ENCODE measurements around the gene MAPK1.

MAPK1 gene

GRCh38 chr22:21771631-21771976 is 95.8 kb downstream of the MAPK1 start:
- DNase-seq (ENCODE audit: low read depth, low spot score), result no peak
- H3K4me1 ChIP-seq (ENCODE audit: insufficient read depth, insufficient read length), result no peaks in the 10 kb centered on the region
- peaks cover 58% of the 10 kb centered on the region for H3K36me3 ChIP-seq (ENCODE audit: insufficient read depth, insufficient read length, low read length)
- H3K27me3 ChIP-seq (ENCODE audit: insufficient read depth, insufficient read length), result no peaks in the 10 kb centered on the region
- no peak overlapping the region for H3K4me3 ChIP-seq (ENCODE audit: insufficient read length, low read depth)
- H3K9me3 ChIP-seq (ENCODE audit: insufficient read depth, low read length), result no peaks in the 10 kb centered on the region
- TF ChIP-seq ZNF274 (IDR thresholded peaks at IDR 0.05; ENCODE audit: low read depth, low read length), result no peak
- TF ChIP-seq SUZ12 (IDR thresholded peaks at IDR 0.05; ENCODE audit: extremely low read depth, insufficient read depth, insufficient read length), result no peak
- no peak for TF ChIP-seq YY1 (IDR thresholded peaks at IDR 0.05; ENCODE audit: insufficient read depth, insufficient read length)
- H3K9ac ChIP-seq (ENCODE audit: insufficient read length, low read depth), result no peak overlapping the region

GRCh38 chr22:21768435-21768834 is 99.0 kb downstream of the MAPK1 start:
- H3K9me3 ChIP-seq (ENCODE audit: insufficient read depth, low read length), result no peaks in the 10 kb centered on the region
- no peak for DNase-seq (ENCODE audit: low read depth, low spot score)
- no peaks in the 10 kb centered on the region for H3K4me1 ChIP-seq (ENCODE audit: insufficient read depth, insufficient read length)
- H3K27me3 ChIP-seq (ENCODE audit: insufficient read depth, insufficient read length), result no peaks in the 10 kb centered on the region
- no peak overlapping the region for H3K9ac ChIP-seq (ENCODE audit: insufficient read length, low read depth)
- TF ChIP-seq YY1 (IDR thresholded peaks at IDR 0.05; ENCODE audit: insufficient read depth, insufficient read length), result no peak
- no peak for TF ChIP-seq SUZ12 (IDR thresholded peaks at IDR 0.05; ENCODE audit: extremely low read depth, insufficient read depth, insufficient read length)
- no peak for TF ChIP-seq ZNF274 (IDR thresholded peaks at IDR 0.05; ENCODE audit: low read depth, low read length)
- peaks cover 84% of the 10 kb centered on the region for H3K36me3 ChIP-seq (ENCODE audit: insufficient read depth, insufficient read length, low read length)
- H3K4me3 ChIP-seq (ENCODE audit: insufficient read length, low read depth), result no peak overlapping the region

GRCh38 chr22:21766691-21767462 is 100.6 kb downstream of the MAPK1 start:
- Histone ChIP-seq H3K36me3 (ENCODE audit: insufficient read depth, insufficient read length, low read length) (peaks cover 86% of the 10 kb centered on the region), H3K9me3 (ENCODE audit: insufficient read depth, low read length) (no peaks in the 10 kb centered on the region), H3K4me1 (ENCODE audit: insufficient read depth, insufficient read length) (no peaks in the 10 kb centered on the region), H3K27me3 (ENCODE audit: insufficient read depth, insufficient read length) (no peaks in the 10 kb centered on the region), H3K9ac (ENCODE audit: insufficient read length, low read depth) (no peak overlapping the region), H3K4me3 (ENCODE audit: insufficient read length, low read depth) (no peak overlapping the region)
- no peak for DNase-seq (ENCODE audit: low read depth, low spot score)
- no peak for TF ChIP-seq ZNF274 (IDR thresholded peaks at IDR 0.05; ENCODE audit: low read depth, low read length)

GRCh38 chr22:21765909-21766529 is 101.4 kb downstream of the MAPK1 start:
- H3K4me1 ChIP-seq (ENCODE audit: insufficient read depth, insufficient read length), result no peaks in the 10 kb centered on the region
- no peaks in the 10 kb centered on the region for H3K9me3 ChIP-seq (ENCODE audit: insufficient read depth, low read length)
- H3K4me3 ChIP-seq (ENCODE audit: insufficient read length, low read depth), result no peak overlapping the region
- H3K36me3 ChIP-seq (ENCODE audit: insufficient read depth, insufficient read length, low read length), result peaks cover 83% of the 10 kb centered on the region
- no peaks in the 10 kb centered on the region for H3K27me3 ChIP-seq (ENCODE audit: insufficient read depth, insufficient read length)
- DNase-seq (ENCODE audit: low read depth, low spot score), result no peak
- no peak overlapping the region for H3K9ac ChIP-seq (ENCODE audit: insufficient read length, low read depth)
- TF ChIP-seq YY1 (IDR thresholded peaks at IDR 0.05; ENCODE audit: insufficient read depth, insufficient read length), result no peak
- TF ChIP-seq SUZ12 (IDR thresholded peaks at IDR 0.05; ENCODE audit: extremely low read depth, insufficient read depth, insufficient read length), result no peak
- TF ChIP-seq ZNF274 (IDR thresholded peaks at IDR 0.05; ENCODE audit: low read depth, low read length), result no peak

GRCh38 chr22:21764038-21764804 is 103.2 kb downstream of the MAPK1 start:
- H3K9me3 ChIP-seq (ENCODE audit: insufficient read depth, low read length), result no peaks in the 10 kb centered on the region
- no peak overlapping the region for H3K4me3 ChIP-seq (ENCODE audit: insufficient read length, low read depth)
- no peak for DNase-seq (ENCODE audit: low read depth, low spot score)
- TF ChIP-seq YY1 (IDR thresholded peaks at IDR 0.05; ENCODE audit: insufficient read depth, insufficient read length) (no peak), ZNF274 (IDR thresholded peaks at IDR 0.05; ENCODE audit: low read depth, low read length) (no peak), SUZ12 (IDR thresholded peaks at IDR 0.05; ENCODE audit: extremely low read depth, insufficient read depth, insufficient read length) (no peak)
- peaks cover 72% of the 10 kb centered on the region for H3K36me3 ChIP-seq (ENCODE audit: insufficient read depth, insufficient read length, low read length)
- H3K27me3 ChIP-seq (ENCODE audit: insufficient read depth, insufficient read length), result no peaks in the 10 kb centered on the region
- peaks cover under 1% of the 10 kb centered on the region for H3K4me1 ChIP-seq (ENCODE audit: insufficient read depth, insufficient read length)
- H3K9ac ChIP-seq (ENCODE audit: insufficient read length, low read depth), result no peak overlapping the region

GRCh38 chr22:21762712-21763581 is 104.5 kb downstream of the MAPK1 start:
- no peak overlapping the region for H3K9ac ChIP-seq (ENCODE audit: insufficient read length, low read depth)
- H3K27me3 ChIP-seq (ENCODE audit: insufficient read depth, insufficient read length), result no peaks in the 10 kb centered on the region
- no peak for DNase-seq (ENCODE audit: low read depth, low spot score)
- TF ChIP-seq SUZ12 (IDR thresholded peaks at IDR 0.05; ENCODE audit: extremely low read depth, insufficient read depth, insufficient read length), result no peak
- peaks cover 70% of the 10 kb centered on the region for H3K36me3 ChIP-seq (ENCODE audit: insufficient read depth, insufficient read length, low read length)
- no peak overlapping the region for H3K4me3 ChIP-seq (ENCODE audit: insufficient read length, low read depth)
- H3K9me3 ChIP-seq (ENCODE audit: insufficient read depth, low read length), result no peaks in the 10 kb centered on the region
- peaks cover 5% of the 10 kb centered on the region for H3K4me1 ChIP-seq (ENCODE audit: insufficient read depth, insufficient read length)
